COR-L47 (cell line): Measurements from ENCODE around the gene ADSL.
A peak's percentile ranks its signal among the peaks of the same experiment; 100 is the strongest.

Experiments used
- DNase-seq: peaks from one replicate; lab custom pipeline; 2025; lab: John Stamatoyannopoulos, UW

ADSL gene

GRCh38 chr22:40328546-40329456, 17.5 kb upstream of the ADSL start:
- no peak for DNase-seq

- DNase-seq = no peak
These were observed 16.8 kb upstream of the ADSL start for GRCh38 chr22:40329466-40329865.

- no peak for DNase-seq
These were observed 16.2 kb upstream of the ADSL start for GRCh38 chr22:40330086-40330485.

GRCh38 chr22:40330615-40331014, 15.7 kb upstream of the ADSL start:
- no peak for DNase-seq

GRCh38 chr22:40331706-40332105, 14.6 kb upstream of the ADSL start:
- DNase-seq = no peak

GRCh38 chr22:40332319-40332781, 13.9 kb upstream of the ADSL start:
- DNase-seq = no peak

- DNase-seq = no peak
These were observed 12.2 kb upstream of the ADSL start for GRCh38 chr22:40334060-40334459.

GRCh38 chr22:40334899-40335298, 11.4 kb upstream of the ADSL start:
- no peak for DNase-seq

GRCh38 chr22:40335358-40335757, 10.9 kb upstream of the ADSL start:
- DNase-seq = no peak

- no peak for DNase-seq
These were observed 6.3 kb upstream of the ADSL start for GRCh38 chr22:40340044-40340443.

GRCh38 chr22:40341604-40342003, 4.7 kb upstream of the ADSL start:
- no peak for DNase-seq

GRCh38 chr22:40342521-40342920, 3.8 kb upstream of the ADSL start:
- DNase-seq = no peak

- no peak for DNase-seq
These were observed 1.0 kb upstream of the ADSL start for GRCh38 chr22:40345271-40345670.

GRCh38 chr22:40345815-40346184, 500 bp upstream of the ADSL start:
- DNase-seq = peak; percentile 35

GRCh38 chr22:40347300-40347699, 1.0 kb downstream of the ADSL start:
- no peak for DNase-seq

- DNase-seq = peak; percentile 40
These were observed 1.8 kb downstream of the ADSL start for GRCh38 chr22:40348025-40348658.

- DNase-seq = no peak
These were observed 6.5 kb downstream of the ADSL start for GRCh38 chr22:40352763-40353162.

GRCh38 chr22:40361100-40361499, 14.8 kb downstream of the ADSL start:
- DNase-seq = no peak

GRCh38 chr22:40363059-40363458, 16.8 kb downstream of the ADSL start:
- DNase-seq = no peak

- no peak for DNase-seq
These were observed 18.1 kb downstream of the ADSL start for GRCh38 chr22:40364431-40364830.

- no peak for DNase-seq
These were observed 19.8 kb downstream of the ADSL start for GRCh38 chr22:40366068-40366467.

- no peak for DNase-seq
These were observed 21.0 kb downstream of the ADSL start for GRCh38 chr22:40367342-40367741.

- no peak for DNase-seq
These were observed 21.7 kb downstream of the ADSL start for GRCh38 chr22:40368016-40368415.
